Measurements from ENCODE around the gene SFSWAP.

- TF ChIP-seq POLR2A (IDR thresholded peaks at IDR 0.05; ENCODE audit: low read depth, low read length) (no peak), TAF1 (IDR thresholded peaks at IDR 0.05; ENCODE audit: low read depth, low read length) (no peak), POLR2AphosphoS5 (IDR thresholded peaks at IDR 0.05; ENCODE audit: low read depth, low read length) (no peak), SPI1 (IDR thresholded peaks at IDR 0.05; ENCODE audit: low read depth, low read length) (no peak)
These were observed 788 bp downstream of the SFSWAP start for GRCh38 chr12:131711551-131712205.

Measured in GM12891 (cell line).